Stimulated activated CD8-positive, alpha-beta memory T cell treated with anti-CD3 and anti-CD28 coated beads, Interleukin-7, amount 100 ng/mL, for 4 hours (primary cell): Measurements from ENCODE around the gene RPS19BP1.
"Not testable (repeated sequence)": the region's sequence is repeated elsewhere in the genome, so short reads cannot be mapped to it uniquely, and the experiment has no call there.

Source experiments
- DNase-seq, 2 donors: peaks; one replicate each; pipeline ENCODE4 v3.0.0-alpha.2; 2020; ENCODE audit warnings: low read depth in 2 of 2

RPS19BP1 gene

DNA sequence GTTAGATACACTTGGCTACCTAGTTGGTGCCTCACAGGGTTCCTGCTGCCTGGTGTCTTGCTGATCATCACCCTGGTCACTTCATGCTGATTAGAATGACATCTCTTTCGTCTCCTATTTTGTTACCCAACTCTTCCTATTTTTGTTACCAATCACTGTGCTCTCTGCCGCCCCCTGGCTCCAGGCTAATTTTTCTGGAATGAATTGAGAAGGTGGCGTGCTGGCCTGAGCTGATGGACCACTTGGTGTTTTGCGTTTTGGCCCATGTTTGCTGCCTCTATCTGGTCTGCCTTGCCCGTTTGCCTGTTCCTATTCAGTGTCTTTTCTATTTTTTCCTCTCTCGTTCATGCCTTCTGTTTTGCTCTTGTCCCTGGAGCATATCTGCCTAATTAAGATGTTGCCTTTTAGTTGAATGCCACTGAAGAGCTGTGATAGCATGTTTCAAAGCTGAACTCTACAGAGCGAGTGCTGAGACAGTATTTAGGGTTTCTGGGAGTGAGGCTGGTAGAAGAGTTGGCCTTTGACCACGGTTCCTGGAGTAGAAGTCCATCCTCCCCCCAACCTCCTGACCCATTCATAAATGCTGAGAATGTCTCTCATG lies 18.1 kb downstream of the RPS19BP1 start:
- no peak for DNase-seq

DNA sequence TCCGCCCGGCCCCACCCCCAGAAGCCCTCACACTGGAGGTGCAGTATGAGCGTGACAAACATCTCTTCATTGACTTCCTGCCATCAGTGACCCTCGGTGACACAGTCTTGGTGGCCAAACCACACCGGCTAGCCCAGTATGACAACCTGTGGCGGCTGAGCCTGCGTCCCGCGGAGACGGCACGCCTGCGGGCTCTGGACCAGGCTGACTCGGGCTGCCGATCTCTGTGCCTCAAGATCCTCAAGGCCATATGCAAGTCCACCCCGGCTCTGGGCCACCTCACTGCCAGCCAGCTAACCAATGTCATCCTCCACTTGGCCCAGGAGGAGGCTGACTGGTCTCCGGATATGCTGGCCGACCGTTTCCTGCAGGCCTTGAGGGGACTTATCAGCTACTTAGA lies 18.8 kb downstream of the RPS19BP1 start:
- no peak for DNase-seq

DNA sequence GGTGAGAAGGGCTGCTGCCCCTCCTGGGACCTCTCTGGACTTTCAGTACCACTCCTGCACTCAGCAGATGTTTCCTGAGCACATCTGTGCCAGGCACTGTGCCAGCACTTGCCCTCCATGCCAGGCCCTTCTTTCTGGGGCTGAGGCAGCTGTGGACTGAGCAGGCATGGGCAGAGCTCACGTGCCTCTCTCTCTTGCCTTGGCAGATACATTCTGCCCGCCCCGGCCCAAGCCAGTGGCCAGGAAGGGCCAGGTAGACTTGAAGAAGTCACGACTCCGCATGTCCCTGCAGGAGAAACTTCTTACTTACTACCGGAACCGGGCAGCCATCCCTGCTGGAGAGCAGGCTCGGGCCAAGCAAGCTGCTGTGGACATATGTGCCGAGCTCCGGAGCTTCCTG lies 20.5 kb downstream of the RPS19BP1 start:
- no peak for DNase-seq

DNA sequence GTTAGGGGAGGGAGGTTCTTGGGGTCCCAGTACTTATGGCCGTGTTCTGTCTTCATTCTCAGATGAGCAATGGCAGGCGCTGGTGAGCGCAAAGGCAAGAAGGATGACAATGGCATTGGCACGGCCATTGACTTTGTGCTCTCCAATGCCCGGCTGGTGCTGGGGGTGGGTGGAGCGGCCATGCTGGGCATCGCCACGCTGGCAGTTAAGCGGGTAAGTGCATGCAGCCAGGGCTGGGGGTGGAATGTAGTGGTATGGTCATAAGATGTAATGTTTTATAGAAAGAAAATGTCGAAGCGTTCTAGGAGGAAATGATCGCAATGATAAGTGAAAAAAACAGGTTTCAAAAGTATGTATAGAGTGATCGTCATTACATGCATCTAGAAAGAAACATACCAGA lies 21.3 kb downstream of the RPS19BP1 start:
- DNase-seq = no peak

DNA sequence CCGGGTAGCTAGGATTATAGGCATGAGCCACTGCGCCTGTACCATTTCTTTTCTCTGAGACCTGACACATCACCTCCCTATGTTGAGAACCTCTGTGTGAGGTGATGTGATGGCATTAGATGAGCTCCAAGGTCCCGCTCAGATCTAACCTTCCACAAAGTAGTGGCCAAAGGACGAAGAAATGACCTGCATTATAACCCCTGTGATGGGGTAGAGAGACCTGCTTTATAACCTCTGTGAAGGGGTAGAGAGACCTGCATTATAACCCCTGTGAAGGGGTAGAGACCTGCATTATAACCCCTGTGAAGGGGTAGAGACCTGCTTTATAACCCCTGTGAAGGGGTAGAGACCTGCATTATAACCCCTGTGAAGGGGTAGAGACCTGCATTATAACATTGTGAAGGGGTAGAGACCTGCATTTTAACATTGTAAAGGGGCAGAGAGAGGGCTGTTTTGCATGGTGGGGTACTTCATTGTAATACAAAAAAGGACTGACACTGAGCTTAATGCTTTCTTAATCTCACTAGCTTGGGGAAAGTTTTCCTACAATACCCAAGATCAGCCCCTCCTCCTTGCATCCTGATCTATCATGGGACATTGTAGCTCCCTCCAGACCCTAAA lies 21.9 kb downstream of the RPS19BP1 start:
- no peak for DNase-seq

DNA sequence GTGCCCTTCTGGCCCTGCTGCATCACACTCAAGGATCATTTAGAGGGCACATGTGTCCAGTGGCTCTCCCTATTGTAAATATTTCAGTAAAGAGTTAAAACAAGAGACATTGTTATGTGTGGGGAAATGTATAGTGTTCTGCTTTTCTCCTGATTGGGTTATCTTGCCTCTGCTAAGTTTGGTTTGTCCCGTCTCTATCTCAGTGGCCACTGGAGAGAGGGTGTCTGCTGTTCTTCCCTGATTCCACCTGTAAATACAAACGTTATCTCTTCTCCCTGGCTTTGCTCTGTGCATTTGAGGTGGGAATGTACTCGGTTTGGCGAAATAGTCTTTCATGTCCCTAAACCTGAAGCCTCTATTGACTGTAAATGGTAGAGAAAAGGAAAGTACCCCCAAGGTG lies 24.2 kb downstream of the RPS19BP1 start:
- DNase-seq = no peak

DNA sequence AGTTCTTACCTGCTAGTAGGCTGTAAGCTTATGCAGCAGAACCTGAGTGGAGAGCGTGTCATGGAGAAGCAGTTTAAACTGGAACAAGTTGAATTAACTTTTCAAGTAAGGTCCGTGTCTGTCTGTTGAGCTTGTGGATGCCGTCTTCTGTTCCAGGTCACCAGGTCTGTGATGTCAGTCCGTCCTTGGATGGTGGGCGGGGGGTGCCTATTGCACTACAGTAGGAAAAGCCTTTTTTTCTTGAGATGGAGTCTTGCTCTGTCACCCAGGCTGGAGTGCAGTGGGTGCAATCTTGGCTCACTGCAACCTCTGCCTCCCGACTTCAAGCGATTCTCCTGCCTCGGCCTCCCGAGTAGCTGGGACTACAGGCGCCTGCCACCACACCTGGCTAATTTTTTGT lies 25.5 kb downstream of the RPS19BP1 start:
- not testable (repeated sequence) for DNase-seq

DNA sequence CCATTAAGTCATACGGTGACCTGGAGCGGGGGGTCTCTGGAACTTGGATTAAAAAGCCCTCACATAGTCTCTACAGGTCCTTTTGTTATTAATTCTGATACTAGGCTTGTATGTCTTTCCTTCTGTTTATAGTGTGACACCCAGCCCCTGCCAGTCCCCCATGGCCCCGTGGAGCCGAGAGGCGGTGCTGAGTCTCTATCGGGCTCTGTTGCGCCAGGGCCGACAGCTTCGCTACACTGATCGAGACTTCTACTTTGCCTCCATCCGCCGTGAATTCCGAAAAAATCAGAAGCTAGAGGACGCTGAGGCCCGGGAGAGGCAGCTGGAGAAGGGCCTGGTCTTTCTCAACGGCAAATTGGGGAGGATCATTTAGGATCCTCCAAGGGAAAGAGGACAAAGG lies 28.5 kb downstream of the RPS19BP1 start:
- no peak for DNase-seq

DNA sequence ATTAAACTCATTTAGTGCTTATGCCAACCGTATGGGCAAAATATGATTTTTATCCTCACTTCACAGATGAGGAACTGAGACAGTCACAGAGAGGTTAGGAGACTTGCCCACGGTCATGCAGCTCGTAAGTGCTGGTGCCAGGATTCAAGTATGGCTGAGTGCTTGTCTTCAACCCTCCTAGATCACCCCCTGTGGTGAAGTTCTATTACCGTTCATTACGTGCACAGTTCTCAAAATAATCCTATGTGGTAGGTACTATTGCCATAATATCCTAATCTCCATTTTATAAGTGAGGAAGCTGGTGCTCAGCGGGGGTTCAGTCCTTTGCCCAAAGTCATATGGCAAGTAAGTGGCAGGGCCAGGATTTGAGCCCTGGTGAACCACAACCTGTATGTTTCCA lies 28.9 kb downstream of the RPS19BP1 start:
- DNase-seq = no peak

DNA sequence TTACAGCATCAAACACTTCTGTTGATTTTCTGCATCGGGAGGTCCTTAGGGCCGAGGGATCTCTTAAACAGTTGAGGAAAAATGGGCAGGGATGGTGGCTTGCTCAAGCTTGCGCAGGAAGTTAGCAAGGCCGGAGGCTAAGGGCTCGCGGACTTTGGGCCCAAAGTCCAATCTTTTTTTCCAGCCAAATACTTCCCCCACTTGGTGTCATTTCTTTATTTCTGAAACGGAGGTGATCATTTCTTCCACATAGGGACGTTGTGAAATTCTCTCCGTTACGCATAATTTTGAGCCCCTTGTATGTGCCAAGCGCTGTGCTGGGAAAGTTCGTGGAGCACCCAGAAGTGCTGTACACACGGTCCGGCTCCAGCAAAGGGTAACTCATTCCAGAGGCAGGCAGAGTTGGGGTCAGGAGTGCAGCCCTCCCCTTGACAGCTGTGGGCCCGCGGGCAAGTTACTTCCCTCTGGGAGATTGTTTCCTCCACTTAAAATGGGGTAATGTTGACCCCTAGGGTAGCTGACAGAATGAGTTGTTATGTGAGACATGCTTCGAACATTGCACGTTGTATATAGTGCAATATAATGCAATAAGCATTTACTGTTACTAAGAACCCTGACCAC lies 29.6 kb downstream of the RPS19BP1 start:
- no peak for DNase-seq

DNA sequence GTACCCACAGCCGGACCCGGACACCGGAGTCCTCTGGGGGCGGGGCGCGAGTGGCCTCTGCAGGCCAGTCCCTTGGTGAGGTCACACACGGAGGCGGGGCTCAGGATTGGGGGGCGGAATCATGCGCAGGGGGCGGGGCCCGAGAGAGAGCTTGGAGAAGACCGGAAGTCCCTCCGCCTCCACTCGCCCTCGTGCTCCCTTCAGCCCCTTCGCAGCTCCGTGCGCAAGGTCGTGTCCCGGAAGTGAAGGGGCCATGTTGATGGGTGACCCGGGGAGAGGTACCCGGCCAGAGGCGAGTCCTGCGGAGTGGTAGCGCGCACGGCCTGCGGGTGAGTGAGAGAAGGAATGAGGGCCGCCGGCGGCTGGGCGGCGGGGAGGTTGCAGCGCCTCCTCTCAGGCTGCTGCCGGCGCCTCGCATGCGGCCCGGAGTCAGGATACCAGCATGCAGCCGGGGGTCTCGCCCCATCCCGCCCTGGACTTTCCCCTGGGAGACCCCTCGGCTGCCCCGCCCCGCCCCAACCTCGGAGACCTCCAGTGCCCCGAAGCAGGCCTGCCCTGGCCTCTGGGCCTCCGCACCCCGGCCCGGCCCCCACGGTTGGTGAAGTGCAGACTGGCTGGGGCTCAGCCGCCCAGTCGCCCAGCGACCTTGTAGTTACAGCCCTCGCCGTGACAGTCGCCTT lies 30.3 kb downstream of the RPS19BP1 start, which contains the start of gene MIEF1:
TSS of gene MIEF1 (plus strand) at position 182 of the 680 bp plus-strand sequence. CDS start 9,005 bp downstream, outside the sequence.
- DNase-seq = peak; percentile 88 to 90

DNA sequence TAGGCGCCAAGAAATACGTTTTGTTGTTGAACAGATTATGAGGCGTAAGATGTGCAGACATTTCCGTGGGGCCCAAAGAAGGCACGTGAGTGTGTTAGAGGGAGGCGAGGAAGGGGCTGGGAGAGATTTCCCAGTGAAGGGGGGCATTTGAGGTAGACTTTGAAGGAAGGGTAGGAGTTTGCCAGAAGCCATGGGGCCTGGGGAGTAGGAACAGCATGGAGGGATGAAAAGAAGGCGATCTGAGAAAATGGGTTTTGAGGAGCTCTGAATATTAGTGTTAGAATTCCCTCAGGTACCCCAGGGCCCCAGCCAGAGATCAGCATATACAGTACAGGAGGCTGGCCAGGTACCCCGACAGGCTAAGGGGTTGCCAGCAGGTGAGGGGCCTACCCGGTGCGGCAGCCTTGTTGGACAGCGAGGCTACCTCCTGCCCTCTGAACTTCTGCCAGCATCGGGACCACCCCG lies 30.9 kb downstream of the RPS19BP1 start:
- DNase-seq = no peak

DNA sequence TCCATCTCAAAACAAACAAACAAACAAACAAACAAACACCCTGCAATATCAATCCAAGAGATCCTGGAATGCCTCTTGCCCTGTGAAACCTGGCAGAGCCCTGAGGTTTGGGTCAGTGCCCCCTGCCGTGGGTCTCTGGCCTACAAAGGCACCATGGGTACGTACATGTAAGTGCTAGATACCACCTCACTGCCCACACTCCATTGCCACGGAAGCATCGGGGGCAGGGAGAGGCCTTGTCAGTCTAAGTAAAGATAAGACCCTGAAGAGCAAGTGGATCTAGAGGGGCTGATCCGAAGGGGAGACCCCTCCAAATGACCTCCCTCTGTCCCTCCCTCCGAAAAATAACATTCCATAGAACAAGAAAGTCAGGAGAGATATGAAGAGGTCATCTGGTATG lies 32.4 kb downstream of the RPS19BP1 start:
- no peak for DNase-seq

DNA sequence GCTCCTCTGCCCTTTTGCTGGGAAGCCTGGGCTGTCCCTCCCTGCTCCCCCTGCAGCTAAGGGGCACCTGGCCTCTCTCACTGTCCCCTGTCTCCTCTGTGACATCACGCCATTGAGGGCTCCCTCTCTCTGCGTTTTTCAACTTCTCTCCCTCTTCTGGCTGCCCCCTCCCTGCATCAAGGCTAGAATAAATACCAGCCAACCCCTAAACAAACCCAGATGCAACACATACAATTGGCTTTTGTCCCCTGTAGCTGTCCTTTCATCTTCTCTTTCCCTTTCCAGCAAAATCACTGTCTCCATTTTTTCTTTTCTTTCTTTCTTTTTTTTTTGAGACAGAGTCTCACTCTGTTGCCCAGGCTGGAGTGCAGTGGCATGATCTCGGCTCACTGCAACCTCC lies 33.7 kb downstream of the RPS19BP1 start:
- DNase-seq = no peak

DNA sequence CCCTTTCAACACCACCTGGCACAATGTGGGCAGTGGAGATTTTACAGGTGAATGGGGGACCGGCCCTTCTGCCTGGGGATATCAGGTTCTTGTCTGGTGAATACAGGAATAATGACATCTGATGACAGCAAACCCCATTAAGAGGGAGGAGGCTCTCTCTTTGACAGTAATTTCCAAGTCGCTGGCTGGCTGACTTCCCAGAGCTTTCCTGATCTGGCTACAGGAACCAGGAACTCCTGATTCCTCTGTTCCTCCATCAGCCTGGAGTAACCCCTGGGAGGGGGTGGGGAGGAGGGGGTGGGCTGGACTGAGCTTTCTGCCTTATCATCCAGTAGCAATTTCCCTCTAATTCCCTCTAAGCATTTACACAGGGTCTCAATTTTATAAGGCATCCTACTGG lies 34.2 kb downstream of the RPS19BP1 start:
- DNase-seq = no peak

DNA sequence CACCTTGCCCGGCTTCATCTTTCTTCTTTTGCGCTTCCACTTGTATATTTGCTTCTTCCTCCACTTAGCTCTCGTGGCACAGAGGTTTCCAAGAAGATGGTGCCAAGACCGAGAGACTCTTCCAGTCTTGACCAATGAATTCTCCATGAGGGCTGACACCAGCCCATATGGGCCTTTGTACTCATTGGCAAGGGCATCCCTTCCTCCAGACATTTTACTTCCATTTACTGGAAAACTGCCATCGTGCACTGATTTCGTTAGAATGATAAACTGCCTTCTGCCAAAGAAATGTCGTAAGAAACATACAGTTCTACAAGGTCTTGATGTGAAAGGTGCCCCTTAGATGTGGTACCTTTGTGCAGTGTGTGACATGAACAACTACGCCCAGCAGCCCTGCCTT lies 35.1 kb downstream of the RPS19BP1 start:
- DNase-seq = no peak

DNA sequence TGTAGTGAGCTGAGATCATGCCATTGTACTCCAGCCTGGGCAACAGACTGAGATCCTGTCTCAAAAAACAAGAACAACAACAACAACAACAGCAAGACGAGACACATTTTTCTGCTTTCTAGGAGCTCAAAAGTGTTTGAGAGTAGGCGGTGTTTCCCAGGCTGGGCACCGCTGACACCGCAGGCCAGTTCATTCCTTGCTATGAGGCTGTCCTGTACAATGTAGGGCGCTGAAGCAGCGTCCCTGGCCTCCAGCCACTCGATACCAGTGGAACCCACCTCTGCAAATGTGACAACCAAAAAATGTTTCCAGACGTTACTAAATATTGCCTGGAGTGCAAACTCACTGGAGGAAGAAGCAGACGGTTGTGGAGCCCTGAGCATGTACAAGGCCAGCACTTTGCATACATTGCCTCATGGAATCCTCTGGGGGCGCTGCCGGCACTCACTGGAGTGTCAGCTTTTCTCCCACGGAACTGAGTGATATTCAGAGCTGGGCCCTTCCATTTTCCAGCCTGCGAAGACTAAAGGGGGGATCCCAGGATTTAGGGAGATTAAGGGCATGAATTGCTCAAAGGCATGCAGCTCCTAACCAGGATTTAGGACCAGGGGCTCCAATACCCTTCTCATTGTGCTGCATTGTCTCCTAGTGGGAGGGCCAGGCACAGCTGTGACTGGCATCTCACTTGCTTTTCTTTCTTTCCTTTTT lies 36.3 kb downstream of the RPS19BP1 start:
- DNase-seq = peak; percentile 25

DNA sequence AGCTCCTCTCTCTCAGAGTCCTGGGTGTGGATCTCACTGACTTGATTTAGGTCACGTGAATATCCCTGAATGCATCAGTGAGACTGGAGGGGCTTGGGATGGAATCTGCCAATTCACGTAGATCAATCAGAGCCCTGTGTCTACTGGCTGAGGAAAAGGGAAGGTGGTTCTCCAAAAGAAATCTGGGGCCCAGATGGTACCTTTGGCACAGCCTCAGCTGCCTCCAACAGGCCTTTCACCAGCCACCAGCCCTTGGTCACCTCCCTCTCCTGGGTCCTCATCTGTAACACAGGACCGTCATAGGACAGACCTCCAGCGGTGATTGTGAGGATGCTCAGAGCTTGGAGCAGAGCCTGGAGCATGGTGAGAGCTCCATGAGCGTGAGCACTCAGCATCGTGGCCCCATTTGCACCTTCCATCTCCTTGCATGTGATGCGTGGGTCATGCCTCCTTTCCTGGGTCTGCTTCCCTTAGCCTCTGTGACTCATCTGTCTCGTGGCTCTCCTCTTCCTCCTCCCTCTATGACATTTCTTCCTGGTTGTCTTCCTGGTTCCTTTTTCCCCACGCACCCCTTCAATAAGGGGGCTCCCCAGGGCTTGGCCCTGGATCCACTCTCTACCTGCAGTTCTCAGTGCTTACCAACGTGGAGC lies 38.0 kb downstream of the RPS19BP1 start:
- no peak for DNase-seq

DNA sequence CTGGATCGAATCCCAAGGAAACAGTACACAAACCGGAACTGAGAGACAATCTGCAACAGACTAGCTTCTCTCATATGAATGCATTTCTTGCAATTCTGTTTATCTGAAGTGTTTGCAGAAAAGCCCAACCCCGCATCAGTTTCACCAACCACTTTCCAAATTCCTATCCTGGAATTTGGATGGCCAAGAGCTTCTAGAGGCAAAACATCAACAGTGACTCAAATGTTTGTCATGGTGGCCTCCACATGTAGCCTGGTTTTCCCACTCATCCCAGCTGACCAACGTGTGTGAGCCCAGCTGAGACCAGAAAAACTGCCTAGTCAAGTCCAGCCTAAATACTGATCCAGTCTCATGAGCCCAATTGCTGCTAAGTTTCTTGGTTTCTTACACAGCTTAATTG lies 38.8 kb downstream of the RPS19BP1 start:
- no peak for DNase-seq

DNA sequence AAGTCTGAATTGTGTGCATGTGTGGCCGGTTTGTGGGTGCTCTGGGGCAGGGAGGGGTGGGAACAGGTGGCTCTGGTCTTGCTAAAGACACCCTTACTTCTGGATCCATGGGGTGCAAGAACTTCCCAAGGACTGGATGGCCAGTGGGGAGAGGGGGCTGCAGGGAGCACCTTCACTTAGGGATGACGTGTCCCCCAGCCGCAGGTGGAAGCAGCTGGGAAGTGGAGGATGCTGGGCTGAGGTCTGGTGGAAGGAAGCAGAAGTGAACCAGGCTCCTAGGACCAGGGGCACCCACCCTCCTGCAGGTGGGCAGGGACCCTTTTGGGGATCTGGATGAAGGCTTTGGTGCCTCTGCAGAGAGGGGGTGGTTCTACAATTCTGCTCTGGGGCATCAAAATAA lies 40.4 kb downstream of the RPS19BP1 start:
- DNase-seq = no peak

DNA sequence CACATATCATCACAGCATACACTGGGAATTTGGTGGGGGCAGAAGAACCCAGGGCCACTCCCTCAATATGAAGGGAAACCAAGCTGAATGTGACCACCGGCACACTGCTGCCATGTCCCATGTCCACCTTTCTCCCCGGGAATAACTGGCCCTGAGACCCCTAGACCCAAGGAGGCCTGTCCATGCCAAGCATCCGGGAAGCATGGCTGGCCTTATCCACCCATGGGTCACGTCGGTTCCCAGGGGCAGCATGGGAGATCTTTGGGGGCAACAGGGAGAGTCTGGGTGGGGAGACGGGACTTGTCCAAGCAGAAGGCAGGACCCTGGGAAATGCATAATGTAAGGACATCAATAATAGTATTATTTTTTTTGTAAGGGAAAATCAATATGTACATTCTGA lies 40.9 kb downstream of the RPS19BP1 start:
- no peak for DNase-seq
